ENCODE results near the gene TAMALIN.
A peak's percentile ranks its signal among the peaks of the same experiment; 100 is the strongest.

Gene TAMALIN

DNA sequence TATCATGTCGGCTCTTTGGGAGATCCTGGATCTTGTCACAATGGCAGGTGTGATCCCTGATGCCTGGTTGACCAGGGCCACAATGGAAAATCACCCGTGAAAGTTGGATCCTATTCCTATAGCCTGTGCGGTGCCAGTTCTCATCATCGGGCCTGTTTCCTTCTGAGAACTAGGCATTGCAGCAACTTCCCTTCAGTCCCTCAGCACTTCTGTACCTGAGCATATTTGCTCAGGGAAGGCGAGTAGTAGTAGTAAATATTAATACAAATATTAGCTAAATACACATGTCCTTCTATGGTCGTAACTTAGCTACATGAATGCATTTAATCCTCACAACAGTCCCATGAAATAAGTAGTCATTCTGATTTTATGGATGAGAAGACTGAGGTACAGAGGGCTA lies 22.1 kb upstream of the TAMALIN start:
- no peak for DNase-seq

DNA sequence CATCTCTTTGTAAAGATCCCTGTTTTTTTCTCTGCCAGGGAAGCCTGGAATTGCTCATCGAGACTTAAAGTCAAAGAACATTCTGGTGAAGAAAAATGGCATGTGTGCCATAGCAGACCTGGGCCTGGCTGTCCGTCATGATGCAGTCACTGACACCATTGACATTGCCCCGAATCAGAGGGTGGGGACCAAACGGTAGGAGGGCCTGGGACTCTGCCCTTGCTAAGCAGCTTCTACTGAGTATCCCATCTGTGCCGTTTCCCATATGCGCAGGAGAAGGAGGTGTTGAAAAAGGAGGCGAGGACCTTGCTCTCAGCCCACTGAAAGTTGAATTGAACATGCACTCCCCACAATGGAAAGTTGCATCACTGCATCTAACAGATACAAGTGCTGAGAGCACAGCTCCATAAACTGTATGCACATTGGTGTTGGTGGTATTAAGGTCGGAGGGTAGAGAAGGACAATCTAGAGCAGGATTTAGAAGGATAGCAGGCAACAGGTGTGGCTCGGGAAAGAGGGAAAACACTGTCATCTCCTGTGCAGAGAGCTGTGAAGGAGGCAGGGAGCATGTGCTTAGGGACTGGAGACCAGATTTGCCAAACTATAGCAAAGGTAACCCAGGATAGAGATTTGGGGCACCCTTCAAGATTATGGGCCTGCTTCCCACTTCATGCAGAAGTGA lies 21.5 kb upstream of the TAMALIN start:
- no peak for DNase-seq

DNA sequence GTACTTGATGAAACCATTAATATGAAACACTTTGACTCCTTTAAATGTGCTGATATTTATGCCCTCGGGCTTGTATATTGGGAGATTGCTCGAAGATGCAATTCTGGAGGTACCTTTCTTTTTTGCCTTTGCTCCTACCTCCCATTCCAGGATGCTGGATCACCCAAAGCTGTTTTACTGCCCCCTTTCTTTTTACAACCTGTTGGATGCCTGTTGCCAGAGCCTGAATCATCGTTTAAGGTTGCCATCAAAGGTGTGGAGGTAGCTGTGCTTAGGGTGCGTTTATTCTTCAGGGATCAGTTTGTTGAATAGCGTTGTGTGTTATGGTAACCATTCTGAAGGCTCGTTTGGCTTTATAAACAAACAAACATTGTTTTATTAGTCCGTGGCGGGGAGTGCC lies 19.9 kb upstream of the TAMALIN start:
- DNase-seq: no peak

DNA sequence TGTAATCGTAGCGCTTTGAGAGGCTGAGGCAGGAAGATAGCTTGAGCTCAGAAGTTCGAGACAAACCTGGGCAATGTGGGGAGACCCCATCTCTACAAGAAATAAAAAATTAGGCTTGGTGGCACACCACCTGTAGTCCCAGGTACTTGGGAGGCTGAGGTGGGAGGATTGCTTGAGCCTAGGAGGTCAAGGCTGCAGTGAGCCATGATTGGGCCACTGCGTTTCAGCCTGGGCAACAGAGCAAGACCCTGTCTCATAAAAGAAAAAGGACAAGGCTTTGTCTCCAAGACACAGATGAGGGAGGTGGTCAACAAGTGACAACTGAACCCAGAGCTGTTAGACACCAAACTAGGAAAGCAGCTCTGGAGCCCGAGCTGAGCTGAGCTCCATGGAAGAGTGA lies 14.5 kb upstream of the TAMALIN start:
- no peak for DNase-seq

DNA sequence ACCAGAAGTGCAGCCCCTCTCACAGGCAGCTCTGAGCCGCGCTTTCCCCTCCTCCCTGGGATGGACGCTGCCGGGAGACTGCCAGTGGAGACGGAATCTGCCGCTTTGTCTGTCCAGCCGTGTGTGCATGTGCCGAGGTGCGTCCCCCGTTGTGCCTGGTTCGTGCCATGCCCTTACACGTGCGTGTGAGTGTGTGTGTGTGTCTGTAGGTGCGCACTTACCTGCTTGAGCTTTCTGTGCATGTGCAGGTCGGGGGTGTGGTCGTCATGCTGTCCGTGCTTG lies 12.3 kb upstream of the TAMALIN start:
- DNase-seq: no peak

DNA sequence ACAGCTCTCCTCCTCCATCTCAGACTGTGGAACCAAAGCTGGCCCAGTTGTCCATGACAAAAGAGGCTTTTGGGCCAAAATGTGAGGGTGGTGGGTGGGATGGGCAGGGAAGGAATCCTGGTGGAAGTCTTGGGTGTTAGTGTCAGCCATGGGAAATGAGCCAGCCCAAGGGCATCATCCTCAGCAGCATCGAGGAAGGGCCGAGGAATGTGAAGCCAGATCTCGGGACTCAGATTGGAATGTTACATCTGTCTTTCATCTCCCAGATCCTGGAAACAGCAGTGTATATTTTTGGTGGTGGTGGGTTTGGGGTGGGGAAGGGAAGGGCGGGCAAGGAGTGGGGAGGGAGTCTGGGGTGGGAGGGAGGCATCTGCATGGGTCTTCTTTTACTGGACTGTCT lies 11.8 kb upstream of the TAMALIN start:
- DNase-seq: peak; percentile 59

DNA sequence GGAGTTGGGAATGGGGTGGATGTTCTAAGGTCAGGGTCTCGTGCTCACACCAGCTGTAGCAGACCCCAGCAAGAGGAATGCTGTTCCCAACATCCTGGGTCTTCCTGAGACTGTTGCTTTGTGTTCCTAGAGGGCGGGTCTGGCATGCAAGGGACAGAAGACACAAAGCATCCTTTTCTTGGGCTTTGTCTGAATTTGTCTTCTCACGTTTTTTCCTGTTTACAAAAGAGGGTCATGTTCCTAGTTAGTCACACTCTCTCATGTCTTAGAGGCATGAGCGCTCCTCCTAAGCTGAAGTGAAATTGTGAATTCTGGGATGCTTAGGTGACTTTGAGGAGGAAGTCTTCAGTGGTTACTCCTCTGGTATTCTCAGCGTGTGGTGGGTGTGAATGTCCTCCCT lies 9.6 kb upstream of the TAMALIN start:
- DNase-seq: peak; percentile 36

DNA sequence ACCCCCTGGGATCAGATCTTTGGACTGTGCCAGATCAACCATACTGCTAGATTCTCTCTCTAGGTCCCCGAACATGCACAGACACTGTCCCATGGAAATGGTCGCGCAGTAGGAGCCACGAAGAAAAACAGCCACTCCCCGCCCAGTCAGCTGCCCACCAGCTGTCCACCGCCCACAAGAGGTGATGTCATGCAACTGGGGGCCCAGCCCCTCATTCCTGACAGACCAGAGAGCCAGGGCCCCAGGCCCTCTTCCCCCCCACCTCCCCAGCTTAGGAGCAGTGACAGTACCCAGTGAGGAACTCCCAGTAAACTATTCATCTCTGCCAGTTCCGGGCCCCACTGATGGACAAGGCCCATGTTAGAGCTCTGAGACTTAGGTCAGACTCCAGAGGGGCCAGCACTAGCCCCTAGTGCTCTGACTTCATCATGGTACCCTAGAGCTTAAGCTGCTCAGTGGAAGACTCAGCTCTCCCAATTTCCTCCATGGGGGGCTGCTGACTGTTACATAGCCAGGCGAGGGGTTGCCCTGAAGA lies 3.7 kb upstream of the TAMALIN start:
- no peak for DNase-seq

DNA sequence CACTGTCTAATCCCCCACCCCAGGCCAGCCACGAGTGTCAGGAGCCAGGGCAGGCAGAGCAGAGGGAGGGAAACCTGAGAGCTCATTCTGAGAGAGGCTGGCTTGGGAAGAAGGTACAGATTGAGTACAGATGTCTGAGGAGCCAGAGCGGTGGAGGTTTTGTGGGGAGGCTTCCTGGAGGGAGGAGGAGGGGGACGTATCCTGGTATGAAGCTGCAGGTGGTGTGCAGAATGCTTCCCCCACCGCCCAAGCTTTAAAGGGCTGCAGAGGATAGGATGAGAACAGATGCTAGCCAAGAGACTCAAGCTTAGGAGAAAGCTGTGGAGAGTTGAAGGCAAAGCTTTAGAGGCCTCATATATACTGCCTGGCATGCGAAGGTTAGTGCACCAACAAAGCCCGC lies 3.2 kb upstream of the TAMALIN start:
- DNase-seq: no peak

DNA sequence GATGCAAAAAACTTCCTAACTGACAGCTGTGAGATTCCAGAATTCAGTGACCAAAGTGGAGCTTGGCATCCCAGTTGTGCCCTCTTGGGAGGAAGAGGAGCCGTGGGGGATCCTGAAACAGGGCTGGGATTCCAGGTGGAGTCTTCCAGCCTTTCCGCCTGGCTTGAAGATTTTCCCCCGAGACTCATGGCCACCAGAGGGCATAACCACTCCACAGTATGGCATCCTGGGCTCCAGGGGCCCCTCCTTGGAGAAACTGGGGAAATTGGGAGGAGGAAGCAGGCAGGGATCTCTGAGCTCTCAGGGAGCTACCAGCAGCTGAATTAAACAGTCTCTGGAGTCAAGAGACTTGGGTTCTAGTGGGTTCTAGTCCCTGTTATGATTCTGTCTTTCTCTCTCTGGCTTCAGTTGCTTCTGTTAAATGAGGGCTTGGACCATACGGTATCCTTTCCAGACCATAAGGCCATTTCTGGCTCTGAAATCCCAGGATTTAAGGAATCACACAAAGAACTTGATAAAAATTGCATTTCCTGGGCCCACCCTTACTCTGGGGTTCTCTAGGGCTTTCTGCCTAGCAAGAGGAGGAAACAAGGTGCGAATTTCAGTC lies 2.6 kb upstream of the TAMALIN start:
- peak; percentile 63 for DNase-seq

DNA sequence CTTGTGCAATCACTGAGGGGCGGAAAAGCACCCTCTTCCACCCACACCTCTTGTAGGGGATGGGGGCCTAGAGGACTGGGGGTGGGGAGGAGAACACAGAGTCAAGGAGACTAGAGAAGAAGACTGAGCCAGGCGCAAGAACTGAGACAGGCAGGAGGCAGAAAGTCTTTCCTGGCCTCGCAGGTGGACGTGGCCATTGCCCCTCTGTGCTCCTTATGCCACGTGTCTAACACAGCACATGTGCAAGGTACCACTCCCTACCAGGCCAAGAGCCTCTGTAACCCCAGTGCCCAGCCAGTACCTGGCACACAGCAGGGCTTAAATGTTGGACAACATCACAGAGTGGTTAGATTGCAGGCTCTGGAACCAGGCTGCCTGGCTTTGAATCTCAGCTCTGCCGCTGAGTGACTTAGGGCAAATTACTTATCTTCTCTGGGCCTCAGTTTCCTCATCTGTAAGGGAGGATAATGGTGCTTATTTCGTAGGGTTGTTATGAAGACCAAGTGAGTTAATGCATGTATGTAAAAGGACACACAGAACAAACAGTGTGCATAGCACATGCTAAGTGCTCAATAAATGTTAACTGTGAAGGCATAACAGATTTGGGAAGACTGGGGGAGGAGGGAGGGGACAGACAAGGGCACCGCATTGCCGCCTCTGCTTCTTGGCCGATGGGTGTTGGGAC lies 1.4 kb upstream of the TAMALIN start:
- no peak for DNase-seq

DNA sequence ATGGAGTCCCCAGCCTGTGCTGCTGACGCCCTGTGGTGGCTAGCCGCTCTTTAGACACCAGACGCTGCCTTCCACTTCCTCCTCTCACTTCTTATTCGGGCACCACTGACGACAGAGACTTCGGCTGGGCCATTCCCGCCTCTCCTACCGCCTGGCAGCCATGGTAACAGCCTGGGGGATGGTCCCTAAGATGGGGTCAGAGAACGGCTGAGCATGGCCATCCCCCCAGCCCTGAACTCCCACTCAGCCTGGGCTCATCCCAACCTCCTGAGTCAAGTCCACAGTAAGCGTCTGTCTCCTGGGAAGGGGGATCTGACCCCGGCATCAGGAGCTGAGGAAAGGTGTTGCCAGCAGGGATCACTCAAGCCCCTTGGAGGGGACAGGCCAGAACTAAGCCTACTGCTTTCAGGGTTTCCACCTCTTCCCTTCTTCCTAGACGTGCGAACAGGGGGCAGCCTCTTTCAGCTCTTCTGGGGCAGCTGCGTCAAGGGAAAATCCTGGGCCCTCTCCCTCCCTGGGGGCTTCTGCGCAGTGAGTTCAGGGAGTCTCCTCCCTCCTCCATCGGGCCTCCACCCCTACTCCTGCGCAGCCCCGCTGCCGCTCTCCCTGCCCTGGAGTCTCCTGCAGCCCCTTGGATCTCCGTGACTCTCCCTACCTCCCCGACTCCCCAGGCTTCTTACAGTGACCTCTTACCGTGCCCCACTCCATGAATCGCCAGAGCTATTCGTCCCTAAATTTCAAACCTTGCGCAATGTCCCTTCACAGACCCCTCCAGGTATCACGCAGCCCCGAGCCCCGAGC lies 643 bp upstream of the TAMALIN start:
- DNase-seq: no peak

DNA sequence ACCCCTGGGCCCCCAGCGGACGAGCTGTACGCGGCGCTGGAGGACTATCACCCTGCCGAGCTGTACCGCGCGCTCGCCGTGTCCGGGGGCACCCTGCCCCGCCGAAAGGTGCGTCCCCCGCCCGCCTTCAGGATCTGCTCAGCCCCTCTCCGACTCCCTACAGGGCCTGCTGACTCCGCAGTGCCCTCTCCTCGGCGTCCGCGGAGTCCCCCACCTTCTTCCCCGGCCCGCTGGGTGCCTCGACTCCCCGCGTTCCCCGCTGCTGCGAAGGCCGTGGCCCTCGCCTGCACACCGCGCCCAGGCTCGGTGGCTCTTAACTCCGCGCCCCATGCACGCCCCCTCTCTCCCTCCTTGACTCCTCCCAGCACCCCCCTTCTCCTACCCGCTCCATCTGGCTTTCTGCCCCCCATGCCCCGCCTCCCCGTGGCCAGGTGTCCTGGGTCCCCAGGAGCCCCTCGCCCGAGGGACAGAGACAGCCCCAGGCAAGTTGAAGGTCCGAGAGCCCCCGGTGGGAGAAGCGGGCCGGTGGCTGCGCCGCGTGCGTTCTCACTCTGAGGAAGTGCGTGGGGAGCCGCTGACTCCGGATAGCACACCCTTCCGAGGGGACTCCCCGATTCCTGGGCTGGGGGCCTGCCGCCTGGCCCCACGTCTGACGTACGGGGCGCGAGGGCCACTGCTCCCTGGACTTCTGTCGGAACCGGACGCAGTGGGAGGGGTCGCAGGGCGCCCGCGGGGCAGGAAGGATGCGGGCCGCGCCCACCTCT lies 594 bp downstream of the TAMALIN start:
- no peak for DNase-seq

DNA sequence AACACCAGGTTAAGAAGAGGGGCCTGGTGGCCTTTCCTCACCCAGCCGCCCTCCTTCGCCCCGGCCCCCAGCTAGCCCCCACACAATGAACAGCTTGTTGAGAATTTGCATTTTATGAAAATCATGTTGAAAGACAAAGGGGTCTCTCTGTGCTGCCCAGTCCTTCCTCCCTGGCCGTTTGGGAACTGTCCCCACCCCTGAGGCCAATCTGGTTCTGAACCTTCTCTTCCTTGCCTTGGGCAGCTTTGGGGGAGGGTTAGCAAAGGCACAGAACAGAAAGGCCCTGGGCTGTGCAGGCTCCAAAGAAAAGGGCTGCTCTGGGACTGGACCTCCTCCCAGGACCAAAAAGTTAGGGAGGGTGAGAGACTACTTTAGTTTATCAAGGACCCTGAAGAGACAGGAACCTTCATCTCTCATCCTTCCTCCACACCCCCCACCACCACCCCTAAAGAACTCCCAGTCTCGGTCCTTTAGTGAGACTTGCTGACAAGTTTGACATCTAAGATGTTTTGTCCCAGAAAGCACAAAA lies 1.3 kb downstream of the TAMALIN start:
- no peak for DNase-seq

DNA sequence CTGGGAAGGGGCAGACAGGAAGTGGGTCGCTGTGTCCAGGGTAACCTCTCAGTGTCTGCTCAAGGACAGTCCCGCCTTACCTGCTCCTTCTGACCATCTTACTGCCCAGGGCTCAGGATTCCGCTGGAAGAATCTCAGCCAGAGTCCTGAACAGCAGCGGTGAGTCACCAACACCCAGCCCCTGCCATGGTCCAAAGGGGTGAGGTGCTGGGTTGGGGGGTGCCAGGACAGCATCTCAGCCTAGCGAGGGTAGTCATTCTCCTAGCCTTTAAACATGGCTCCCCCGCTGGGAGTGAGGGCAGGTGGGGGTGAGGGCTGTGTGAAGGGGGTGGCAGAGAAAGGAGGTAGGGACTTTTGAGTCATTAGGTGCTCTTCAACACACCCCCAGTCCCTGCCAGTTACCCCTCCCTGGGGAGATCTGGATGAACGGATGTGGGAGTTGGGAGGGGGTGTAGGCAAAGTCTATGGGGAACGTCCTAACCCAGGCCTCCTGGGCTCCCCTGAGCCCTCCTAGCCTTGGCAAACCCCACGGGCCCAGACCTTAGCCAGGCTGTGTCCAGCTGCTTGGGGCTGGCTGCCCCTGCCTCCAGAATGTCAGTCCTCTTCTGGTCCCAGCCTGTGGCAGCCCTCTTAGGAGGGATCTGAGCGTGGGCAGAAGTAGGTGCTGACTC lies 2.5 kb downstream of the TAMALIN start:
- DNase-seq: no peak

DNA sequence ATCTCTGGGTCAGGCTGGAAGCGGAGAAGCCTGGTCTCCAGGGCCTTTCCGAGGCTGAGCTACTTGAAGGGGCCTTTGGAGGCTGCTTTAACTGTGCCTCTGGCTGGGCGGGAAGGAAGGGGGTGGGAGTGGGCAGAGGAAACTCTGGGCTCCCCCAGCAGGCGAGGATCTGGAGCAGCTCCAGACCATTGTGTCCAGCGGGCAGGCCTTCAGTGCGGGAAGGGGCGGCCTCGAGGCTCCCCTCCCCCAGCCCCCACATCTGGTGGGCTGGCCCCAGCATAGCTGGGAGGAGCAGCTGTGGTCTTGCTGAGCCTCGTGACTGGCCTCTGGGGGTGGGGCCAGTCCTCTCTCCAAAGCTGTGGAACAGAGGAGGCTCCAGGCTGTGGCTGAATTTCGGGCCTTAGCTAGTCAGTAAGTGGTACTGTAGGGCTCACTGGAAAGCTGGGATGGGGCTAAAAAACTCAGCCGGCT lies 3.4 kb downstream of the TAMALIN start:
- DNase-seq: peak; percentile 81

DNA sequence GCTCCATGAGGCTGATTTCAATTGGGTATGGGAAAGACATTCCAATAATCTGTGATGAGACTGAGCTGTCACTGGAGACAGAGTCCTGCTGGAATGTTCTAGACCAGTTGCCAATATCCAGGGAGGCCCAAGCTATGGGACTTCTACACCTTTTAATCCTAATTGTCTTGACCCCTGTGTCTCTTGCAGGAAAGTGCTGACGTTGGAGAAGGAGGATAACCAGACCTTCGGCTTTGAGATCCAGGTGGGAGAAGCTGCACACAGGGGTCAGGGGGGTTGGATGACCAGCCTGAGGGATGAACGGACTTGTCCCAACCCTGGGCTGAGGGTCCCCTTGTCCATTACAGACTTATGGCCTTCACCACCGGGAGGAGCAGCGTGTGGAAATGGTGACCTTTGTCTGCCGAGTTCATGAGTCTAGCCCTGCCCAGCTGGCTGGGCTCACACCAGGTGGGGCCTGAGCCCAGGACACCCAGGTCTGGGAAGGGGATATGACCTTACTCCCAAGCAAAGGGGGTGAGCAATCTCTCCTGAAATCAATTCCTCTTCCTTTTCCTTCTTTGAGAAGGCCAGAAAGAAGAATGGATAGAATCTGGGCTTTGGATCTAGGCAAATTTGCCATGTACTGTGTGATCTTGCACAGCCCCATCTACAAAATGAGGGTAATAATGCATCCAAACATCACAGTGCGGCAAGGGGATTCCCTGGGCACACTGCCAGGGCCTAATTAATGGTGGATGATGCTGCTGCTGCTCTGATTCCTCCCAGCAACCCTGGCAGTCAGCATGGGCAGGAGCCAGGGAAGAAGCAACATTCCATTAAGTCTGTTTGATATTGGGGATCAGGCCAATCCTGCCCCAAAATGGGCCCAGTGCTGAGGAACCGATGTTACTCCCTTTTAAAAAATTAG lies 4.2 kb downstream of the TAMALIN start:
- DNase-seq: no peak

DNA sequence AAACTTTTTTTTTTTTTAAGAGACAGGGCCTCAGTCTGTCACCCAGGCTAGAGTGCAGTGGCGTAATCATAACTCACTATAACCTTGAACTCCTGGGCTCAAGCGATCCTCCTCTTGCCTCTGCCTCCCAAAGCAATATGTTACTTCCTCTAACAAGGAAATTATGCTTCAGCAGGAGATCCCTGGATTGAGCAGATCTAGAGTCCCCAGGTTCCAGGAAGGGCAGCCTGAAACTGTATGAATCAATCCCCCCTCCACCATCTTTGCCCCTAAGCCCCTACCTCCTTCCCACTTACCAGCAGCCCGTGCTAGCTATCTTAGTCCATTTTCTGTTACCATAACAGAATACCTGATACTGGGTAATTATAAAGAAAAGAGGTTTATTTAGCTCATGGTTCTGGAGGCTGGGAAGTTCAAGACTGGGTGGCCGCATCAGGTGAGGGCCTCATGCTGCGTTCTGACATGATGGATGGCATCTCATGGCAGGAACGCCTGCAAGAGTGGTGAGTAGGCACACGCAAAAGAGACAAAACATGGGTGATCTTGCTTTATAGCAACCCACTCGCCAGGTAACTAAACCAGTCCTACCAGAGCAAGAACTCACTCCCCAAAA lies 5.0 kb downstream of the TAMALIN start:
- DNase-seq: no peak

DNA sequence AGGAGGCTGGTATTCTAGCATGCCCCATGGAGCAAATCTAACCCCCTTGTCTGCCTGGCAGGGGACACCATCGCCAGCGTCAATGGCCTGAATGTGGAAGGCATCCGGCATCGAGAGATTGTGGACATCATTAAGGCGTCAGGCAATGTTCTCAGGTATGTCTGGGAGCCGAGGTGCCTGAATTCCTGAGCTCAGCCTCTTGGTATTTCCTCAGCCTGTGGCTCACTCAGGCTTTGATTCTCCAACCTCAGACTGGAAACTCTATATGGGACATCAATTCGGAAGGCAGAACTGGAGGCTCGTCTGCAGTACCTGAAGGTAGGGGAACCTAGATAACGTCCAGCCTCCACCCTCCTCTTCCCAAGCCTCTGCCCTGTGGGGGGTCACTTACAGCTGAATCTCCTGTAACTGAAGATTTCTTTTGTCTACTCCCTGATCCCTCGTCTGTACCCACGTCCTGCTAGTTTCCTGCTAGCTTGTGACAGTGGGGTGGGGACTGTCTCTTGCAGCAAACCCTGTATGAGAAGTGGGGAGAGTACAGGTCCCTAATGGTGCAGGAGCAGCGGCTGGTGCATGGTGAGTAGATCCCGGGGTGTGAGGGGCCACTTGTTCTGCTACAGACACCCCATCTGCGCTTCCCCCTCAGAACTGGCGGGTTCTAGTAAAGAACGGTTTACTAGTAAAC lies 7.0 kb downstream of the TAMALIN start:
- no peak for DNase-seq
